Keratinocyte (primary cell): Measurements from ENCODE around the gene RB1. TPM values are rescaled to one million over a fixed set of nuclear protein-coding genes. Genes with fewer than 3 reads are reported as not detected.

ENCODE experiments used
- DNase-seq: peaks from one replicate; pipeline ENCODE4 v3.0.0-alpha.2; 2011; ENCODE audit warnings: low read depth, missing footprints, low spot score
- FAIRE-seq: peaks from 2 replicates; lab custom pipeline; 2011; peaks lifted over from hg19 to GRCh38; lab: Jason Lieb, UNC
- H2AFZ ChIP-seq: 2 replicates; pipeline ENCODE4 v1.6.0; 2012; ENCODE audit warnings: low read length, control low read depth, inconsistent platforms; ENCODE audit not compliant: control insufficient read depth
- H3K27ac ChIP-seq: 2 replicates; pipeline ENCODE4 v1.5.1; 2011; ENCODE audit warnings: low read length; ENCODE audit not compliant: control insufficient read depth, insufficient read depth
- H3K27me3 ChIP-seq: 3 replicates; pipeline ENCODE4 v1.6.0; 2011; ENCODE audit warnings: low read length; ENCODE audit not compliant: control insufficient read depth, insufficient read depth; ENCODE audit errors: extremely low read depth
- H3K36me3 ChIP-seq, 2 experiments: 2 replicates in 1 of 2; 3 replicates in 1 of 2; pipeline ENCODE4 v1.5.1; 2011; ENCODE audit warnings: low read length in 2 of 2, mild to moderate bottlenecking in 1 of 2; ENCODE audit not compliant: control insufficient read depth in 2 of 2, insufficient read depth in 2 of 2; ENCODE audit errors: extremely low read depth in 1 of 2
- H3K4me1 ChIP-seq: 3 replicates; pipeline ENCODE4 v1.5.1; 2011; ENCODE audit warnings: low read length; ENCODE audit not compliant: control insufficient read depth, insufficient read depth; ENCODE audit errors: extremely low read depth
- H3K4me2 ChIP-seq: 3 replicates; pipeline ENCODE4 v1.6.0; 2011; ENCODE audit warnings: low read depth, low read length; ENCODE audit not compliant: control insufficient read depth, insufficient read depth; ENCODE audit errors: extremely low read depth
- H3K4me3 ChIP-seq, 3 experiments: fragments of 200-600 bp in 1 of 3; sonication (generic) in 1 of 3; 2 replicates in 2 of 3; 3 replicates in 1 of 3; pipeline ENCODE4 v1.5.1; 2011 to 2016; ENCODE audit warnings: low read length in 3 of 3, mild to moderate bottlenecking in 3 of 3, control low read depth in 2 of 3, inconsistent platforms in 1 of 3, low read depth in 1 of 3, mixed read lengths in 1 of 3, mixed run types in 1 of 3, moderate library complexity in 1 of 3; ENCODE audit not compliant: control insufficient read depth in 2 of 3, insufficient read depth in 2 of 3; ENCODE audit errors: extremely low read depth in 1 of 3
- H3K79me2 ChIP-seq: 2 replicates; pipeline ENCODE4 v1.6.0; 2012; ENCODE audit warnings: low read length; ENCODE audit not compliant: control insufficient read depth, insufficient read depth
- H3K9ac ChIP-seq: 3 replicates; pipeline ENCODE4 v1.6.0; 2011; ENCODE audit warnings: low read length; ENCODE audit not compliant: control insufficient read depth, insufficient read depth; ENCODE audit errors: extremely low read depth
- H3K9me1 ChIP-seq: 3 replicates; pipeline ENCODE4 v1.6.0; 2011; ENCODE audit warnings: low read length; ENCODE audit not compliant: control insufficient read depth, insufficient read depth; ENCODE audit errors: extremely low read depth
- H3K9me3 ChIP-seq: 2 replicates; pipeline ENCODE4 v1.5.1; 2012; ENCODE audit warnings: low read depth, low read length; ENCODE audit not compliant: control insufficient read depth
- H4K20me1 ChIP-seq: 3 replicates; pipeline ENCODE4 v1.6.0; 2011; ENCODE audit warnings: low read length; ENCODE audit not compliant: control insufficient read depth, insufficient read depth; ENCODE audit errors: extremely low read depth
- EZH2 ChIP-seq: IDR thresholded peaks from one replicate; pipeline ENCODE4 v1.6.1; 2012; ENCODE audit warnings: inconsistent platforms, mild to moderate bottlenecking, low read length, moderate library complexity
- dilution Hi-C: fragments of 300-500 bp; cut with MboI; formaldehyde crosslinking; loops from one replicate; pipeline ENCODE4 v1.7.0; 2020; ENCODE audit warnings: low sequenced_read_pairs; ENCODE audit not compliant: extremely low pct_ligation_motif_present
- polyA plus RNA-seq, 5 experiments: library from polyadenylated mRNA; depleted of rRNA in 3 of 5; stranded (reverse) in 3 of 5; stranded (forward) in 1 of 5; unstranded in 1 of 5; fragments of >200 nt; gene quantifications; 1 replicate in 1 of 5; 2 replicates in 3 of 5; 3 replicates in 1 of 5; pipeline versions ENCODE4 v1.2.1 to v1.2.3, GENCODE V29; 2011 to 2012; ENCODE audit warnings: missing spikeins in 2 of 5, low read depth in 1 of 5, low replicate concordance in 1 of 5
- TF ChIP-seq, protein P1 (sequence below), 3 experiments: IDR thresholded peaks in 1 of 3; conservative IDR thresholded peaks in 1 of 3; optimal IDR thresholded peaks in 1 of 3; 2 replicates in 2 of 3; 3 replicates in 1 of 3; pipeline versions ENCODE3 to v1.5.1; 2011; ENCODE audit warnings: low read length in 3 of 3, mild to moderate bottlenecking in 3 of 3, moderate library complexity in 2 of 3, control low read depth in 1 of 3, inconsistent platforms in 1 of 3; ENCODE audit not compliant: insufficient read depth in 2 of 3; ENCODE audit errors: extremely low read depth in 1 of 3

RB1 gene
- polyA plus RNA-seq, 1 donor (not counting 4 experiments of a cell fraction or from before 2014, with no cell fraction given): 22.4 TPM

- dilution Hi-C loops: no loop called here
- Histone ChIP-seq H3K4me2 (peak overlapping the region; percentile 84), H3K9ac (peak overlapping the region; percentile 58), H4K20me1 (no peaks in the 10 kb centered on the region), H3K27me3 (no peaks in the 10 kb centered on the region), H3K9me3 (no peaks in the 10 kb centered on the region), H2AFZ (no peak overlapping the region), H3K27ac (peak overlapping the region; percentile 81), H3K4me3 (peak overlapping the region in 1 of 3 experiments; percentile 4), H3K79me2 (no peaks in the 10 kb centered on the region), H3K9me1 (no peaks in the 10 kb centered on the region), H3K4me1 (peaks cover 47% of the 10 kb centered on the region), H3K36me3 (no peaks in the 10 kb centered on the region)
- TF ChIP-seq EZH2: no peak
- TF ChIP-seq, protein P1, sequence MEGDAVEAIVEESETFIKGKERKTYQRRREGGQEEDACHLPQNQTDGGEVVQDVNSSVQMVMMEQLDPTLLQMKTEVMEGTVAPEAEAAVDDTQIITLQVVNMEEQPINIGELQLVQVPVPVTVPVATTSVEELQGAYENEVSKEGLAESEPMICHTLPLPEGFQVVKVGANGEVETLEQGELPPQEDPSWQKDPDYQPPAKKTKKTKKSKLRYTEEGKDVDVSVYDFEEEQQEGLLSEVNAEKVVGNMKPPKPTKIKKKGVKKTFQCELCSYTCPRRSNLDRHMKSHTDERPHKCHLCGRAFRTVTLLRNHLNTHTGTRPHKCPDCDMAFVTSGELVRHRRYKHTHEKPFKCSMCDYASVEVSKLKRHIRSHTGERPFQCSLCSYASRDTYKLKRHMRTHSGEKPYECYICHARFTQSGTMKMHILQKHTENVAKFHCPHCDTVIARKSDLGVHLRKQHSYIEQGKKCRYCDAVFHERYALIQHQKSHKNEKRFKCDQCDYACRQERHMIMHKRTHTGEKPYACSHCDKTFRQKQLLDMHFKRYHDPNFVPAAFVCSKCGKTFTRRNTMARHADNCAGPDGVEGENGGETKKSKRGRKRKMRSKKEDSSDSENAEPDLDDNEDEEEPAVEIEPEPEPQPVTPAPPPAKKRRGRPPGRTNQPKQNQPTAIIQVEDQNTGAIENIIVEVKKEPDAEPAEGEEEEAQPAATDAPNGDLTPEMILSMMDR (optimal IDR thresholded peaks at IDR 0.05 in 1 of 3, IDR thresholded peaks at IDR 0.05 in 1 of 3, conservative IDR thresholded peaks at IDR 0.05 in 1 of 3; ENCODE audit: extremely low read depth in 1 of 3, insufficient read depth in 2 of 3, low read length in 3 of 3): no peak
- FAIRE-seq (peak; percentile 5), DNase-seq (no peak)
These were observed 96.6 kb downstream of the RB1 start for GRCh38 chr13:48400090-48400694.

DNA sequence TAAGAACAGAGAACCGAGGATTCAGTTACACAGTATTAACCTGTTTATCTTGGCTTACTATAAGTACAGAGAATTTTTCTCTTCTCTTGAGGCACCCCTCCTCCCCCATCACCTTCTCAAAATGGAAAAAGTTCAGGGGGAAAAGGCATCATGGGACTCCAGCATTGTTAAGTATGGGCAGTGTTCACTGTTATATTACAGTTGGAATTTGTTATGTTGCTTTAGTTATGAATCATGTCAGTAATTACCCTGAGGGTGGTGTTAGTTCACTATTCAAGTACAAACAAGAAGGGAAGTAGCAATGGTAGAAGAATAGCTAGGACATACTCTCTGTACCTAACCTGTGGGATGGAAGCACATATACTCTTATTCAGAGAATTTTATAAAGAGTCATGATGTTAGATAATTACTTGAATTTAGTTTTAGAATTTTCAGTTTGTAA lies 97.3 kb downstream of the RB1 start:
- TF ChIP-seq, protein P1 (optimal IDR thresholded peaks at IDR 0.05 in 1 of 3, IDR thresholded peaks at IDR 0.05 in 1 of 3, conservative IDR thresholded peaks at IDR 0.05 in 1 of 3; ENCODE audit: extremely low read depth in 1 of 3, insufficient read depth in 2 of 3, low read length in 3 of 3): no peak
- no peak for TF ChIP-seq EZH2
- no peaks in the 10 kb centered on the region for H3K9me1 ChIP-seq
- H3K36me3 ChIP-seq: no peaks in the 10 kb centered on the region
- H3K9me3 ChIP-seq: no peaks in the 10 kb centered on the region
- no peaks in the 10 kb centered on the region for H4K20me1 ChIP-seq
- no peaks in the 10 kb centered on the region for H3K79me2 ChIP-seq
- peak overlapping the region; percentile 84 for H3K4me2 ChIP-seq
- H3K4me1 ChIP-seq: peaks cover 47% of the 10 kb centered on the region
- peak overlapping the region in 2 of 3 experiments; percentile 49 to 55 for H3K4me3 ChIP-seq
- H3K27ac ChIP-seq: peak overlapping the region; percentile 81
- no peaks in the 10 kb centered on the region for H3K27me3 ChIP-seq
- FAIRE-seq (peak; percentile 90), DNase-seq (peak; percentile 65)
- dilution Hi-C loops: no loop called here
- H2AFZ ChIP-seq: no peak overlapping the region
- H3K9ac ChIP-seq: peak overlapping the region; percentile 58
